Measurements from ENCODE around the gene PHF10. TPM values are rescaled to one million over a fixed set of nuclear protein-coding genes. Genes with fewer than 3 reads are reported as not detected.
"Not testable (repeated sequence)": the region's sequence is repeated elsewhere in the genome, so short reads cannot be mapped to it uniquely, and the experiment has no call there.

PHF10 gene
- total RNA-seq: 63.1 and 64.2 TPM in 2 replicates

DNA sequence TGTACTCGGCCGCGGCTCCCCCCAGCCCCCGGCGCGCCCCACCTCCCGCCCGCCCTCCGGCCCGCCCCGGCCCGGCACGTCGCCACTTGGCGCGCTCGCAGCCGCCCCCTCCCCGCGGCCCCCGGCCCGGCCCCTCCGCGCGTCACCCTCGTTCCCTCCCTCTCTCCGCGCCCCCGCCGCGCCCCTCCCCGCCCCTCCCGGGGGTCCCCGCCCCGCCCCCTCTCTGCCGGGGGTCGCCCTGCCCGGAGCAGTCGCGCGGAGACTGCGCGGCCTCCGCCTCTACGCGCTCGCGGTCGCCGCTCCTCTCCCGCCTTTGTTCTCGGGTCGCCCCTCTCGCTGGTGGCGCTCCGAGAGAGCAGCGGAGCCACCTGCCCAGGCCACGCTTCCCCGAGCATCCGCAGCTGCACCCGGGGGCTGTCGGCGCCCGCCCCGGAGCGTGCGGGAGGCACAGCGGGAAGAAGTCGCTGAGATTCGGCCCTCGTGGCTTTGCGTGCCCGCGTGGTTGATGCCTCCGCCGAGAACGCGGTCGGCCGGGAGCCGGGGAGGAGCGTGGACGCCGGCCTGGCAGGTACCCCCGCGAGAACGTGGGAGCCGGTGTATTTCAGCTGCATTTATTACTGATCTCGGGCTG is at the start of gene PHF10:
Gene PHF10 (minus strand): TSS at position 7 of the 631 bp plus-strand sequence. CDS start 569 bp downstream, outside the sequence.
- intact Hi-C loops (cut with micrococcal nuclease): loop anchor here (1.0 to 5.0 kb wide), 2 partner anchors 192 to 830 kb away; partner anchors contain the start of gene TBP

DNA sequence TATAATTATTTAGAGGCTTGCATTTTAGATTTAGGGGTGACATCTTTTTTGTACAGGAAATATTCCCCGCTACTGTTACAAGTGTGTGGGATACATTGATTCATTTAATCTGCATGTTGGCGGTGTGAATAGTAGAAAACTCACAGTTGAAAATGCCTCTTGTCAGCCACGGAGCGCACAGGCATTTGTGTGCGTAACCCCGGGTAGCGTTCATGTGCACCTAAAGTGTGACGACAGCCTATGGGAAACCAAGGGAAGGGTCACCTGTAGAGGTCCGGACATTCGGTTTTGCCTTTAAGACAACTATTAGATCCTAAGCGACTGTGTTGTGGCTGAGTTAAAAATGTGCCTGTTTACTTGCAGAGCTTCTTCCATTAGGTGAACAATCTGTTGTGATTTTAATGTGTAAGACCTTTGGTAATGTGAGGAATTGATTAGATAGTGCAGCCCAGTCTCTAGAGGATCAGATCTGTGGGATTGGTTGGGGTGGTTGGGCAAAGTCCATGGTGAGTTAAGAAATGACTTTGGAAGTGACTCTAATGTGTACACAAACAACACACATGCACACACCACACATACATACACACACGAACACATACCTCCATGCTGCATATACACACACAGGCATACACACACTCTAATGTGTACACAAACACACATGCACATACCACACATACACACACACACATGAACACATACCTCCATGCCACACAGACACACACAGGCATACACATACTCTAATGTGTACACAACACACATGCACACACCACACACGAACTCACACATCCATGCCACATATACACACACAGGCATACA is 42.8 kb upstream of the PHF10 start:
- intact Hi-C loops (cut with micrococcal nuclease): no loop called here

- intact Hi-C loops (cut with micrococcal nuclease): no loop called here
Observed at GRCh38 chr6:169766232-169766631, 41.9 kb upstream of the PHF10 start.

GRCh38 chr6:169765789-169766188 is 41.5 kb upstream of the PHF10 start:
- intact Hi-C loops (cut with micrococcal nuclease): not testable (repeated sequence)

DNA sequence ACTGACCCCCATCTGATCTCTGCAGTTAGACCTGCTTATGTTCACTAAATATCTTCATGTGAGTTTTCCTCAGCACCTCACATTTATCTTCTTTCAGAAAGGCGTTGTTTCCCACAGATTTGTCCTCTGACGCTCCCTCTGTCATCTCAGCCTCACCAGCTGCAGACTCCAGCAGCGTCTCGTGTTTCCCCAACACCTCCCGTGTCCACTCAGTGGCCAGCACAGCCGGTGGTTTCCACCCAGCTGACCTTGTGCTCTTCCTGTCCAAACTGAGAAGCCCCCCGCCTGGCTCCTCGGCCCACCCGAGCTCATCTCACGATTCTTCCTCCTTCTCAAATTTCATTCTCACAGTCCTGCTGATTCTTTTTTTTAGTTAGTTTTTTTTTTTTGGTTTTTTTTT is 39.6 kb upstream of the PHF10 start:
- intact Hi-C loops (cut with micrococcal nuclease): no loop called here

DNA sequence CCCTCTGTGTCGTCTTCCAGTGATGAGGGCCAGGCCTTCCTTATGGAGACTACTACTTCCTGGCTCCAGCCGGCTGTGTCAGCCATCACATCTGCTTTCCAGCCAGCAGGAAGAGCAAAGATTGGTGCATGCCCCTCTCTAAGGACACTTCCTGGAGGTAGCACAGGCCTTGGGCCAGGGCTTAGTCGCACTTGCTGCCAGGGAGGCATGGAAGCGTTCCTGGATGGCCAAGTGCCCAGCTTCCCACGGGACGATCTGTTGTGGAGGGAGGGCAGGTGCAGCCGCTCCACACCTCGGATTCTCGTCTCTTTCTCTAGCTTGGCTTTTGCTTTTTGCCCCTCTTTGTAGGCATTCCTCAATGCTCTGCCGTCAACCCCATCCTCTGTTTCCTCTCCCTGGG is 39.0 kb upstream of the PHF10 start:
- intact Hi-C loops (cut with micrococcal nuclease): no loop called here

DNA sequence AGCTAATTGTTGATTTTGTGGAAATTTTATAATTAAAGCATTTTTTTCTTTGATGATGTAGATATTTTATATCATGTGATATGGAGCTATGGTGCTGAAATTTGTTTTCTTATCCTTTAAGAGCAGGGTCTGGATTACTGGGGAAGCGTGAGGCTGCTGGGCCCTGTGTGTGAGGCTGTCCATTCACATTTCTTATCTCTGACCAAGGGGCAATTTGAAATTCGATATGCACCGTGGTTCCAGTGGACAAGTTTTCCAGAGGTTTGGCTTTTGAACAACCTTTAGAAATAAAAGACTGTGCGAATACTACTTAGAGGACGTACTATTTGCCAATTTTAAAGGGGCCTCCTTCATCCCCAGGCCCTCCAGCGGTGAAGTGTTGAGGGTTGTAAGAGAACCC is 30.9 kb upstream of the PHF10 start:
- intact Hi-C loops (cut with micrococcal nuclease): no loop called here

DNA sequence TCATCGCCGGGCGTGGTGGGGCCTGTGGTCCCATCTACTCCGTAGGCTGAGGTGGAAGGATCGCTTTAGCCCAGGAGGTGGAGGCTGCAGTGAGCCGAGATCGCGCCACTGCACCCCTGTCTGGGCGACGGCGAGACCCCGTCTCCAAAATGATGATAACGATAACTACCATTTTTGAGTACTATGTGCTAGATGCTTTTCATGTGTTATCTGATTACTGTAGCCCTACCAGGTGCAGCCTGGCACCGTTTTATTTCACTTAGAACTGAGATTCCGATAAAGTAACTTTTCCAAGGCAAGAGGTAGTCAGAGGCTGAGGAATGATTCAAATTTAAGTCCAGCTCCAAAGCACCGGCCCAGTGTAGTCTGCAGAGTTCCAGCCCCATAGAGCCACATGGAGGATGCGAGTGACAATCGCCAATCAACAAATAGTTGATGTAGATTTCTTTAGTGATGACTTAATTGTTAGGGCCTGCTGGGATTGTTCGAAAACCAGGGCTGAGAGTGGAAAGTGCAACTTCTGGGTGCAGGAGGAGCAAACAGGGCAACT is 27.8 kb upstream of the PHF10 start:
- intact Hi-C loops (cut with micrococcal nuclease): no loop called here

DNA sequence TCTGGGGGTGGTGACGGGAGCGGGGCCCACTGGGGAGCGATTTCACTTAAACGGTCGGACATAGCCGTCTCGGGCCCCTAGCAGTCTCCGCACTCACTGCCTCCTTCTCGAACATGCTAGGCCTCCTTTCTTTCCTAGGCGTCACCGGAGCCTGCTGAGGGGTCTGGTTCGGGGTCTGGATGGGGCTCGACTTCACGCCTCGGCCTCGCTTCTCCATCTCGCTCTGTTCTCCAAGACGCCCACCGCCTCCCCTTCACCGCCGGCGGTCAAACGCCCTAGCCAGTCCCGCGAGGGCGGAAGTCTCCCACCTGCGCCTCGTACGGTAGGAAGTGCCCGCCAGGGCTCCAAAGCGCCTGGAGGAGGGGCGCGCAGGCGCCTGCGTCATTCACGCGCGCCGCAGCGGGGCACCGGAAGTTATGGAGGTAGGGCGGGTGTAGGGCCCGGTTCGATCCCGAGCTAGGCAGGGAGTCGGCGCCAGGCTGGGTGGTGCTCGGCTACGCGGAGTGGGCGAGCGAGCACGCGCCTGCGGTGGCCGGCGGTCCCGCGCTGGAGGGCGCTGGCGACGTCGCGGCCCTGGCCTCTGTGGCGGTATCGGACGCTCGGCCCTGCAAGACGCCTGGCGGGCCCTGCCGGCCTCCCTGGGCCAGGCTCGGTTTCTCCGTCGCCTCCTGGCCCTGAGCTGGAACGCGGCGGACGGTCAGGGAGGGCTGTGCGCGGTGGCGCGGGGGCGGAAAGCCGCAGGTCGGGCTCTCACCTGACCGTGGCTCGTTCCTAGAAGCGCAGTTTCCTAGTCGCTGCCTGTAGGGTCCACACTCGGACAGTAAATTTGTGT is 27.2 kb upstream of the PHF10 start, which contains the start of the genes DYNLT2 and ERMARD:
Gene DYNLT2 (minus strand): TSS at position 331 of the 832 bp plus-strand sequence. CDS start 114 bp downstream, at position 217.
Gene ERMARD (plus strand): TSS at position 381 of the 832 bp plus-strand sequence. CDS start 36 bp downstream, at position 417.
- intact Hi-C loops (cut with micrococcal nuclease): loop anchor here (1.0 to 2.0 kb wide), 6 partner anchors 28 to 833 kb away; partner anchors contain the start of genes C6orf120, PDCD2, TBP and WDR27

- intact Hi-C loops (cut with micrococcal nuclease): no loop called here
Observed at GRCh38 chr6:169746556-169746955, 22.3 kb upstream of the PHF10 start.

- intact Hi-C loops (cut with micrococcal nuclease): no loop called here
Observed at GRCh38 chr6:169745405-169745804, 21.1 kb upstream of the PHF10 start.

- intact Hi-C loops (cut with micrococcal nuclease): no loop called here
Observed at GRCh38 chr6:169741344-169741743, 17.0 kb upstream of the PHF10 start.

DNA sequence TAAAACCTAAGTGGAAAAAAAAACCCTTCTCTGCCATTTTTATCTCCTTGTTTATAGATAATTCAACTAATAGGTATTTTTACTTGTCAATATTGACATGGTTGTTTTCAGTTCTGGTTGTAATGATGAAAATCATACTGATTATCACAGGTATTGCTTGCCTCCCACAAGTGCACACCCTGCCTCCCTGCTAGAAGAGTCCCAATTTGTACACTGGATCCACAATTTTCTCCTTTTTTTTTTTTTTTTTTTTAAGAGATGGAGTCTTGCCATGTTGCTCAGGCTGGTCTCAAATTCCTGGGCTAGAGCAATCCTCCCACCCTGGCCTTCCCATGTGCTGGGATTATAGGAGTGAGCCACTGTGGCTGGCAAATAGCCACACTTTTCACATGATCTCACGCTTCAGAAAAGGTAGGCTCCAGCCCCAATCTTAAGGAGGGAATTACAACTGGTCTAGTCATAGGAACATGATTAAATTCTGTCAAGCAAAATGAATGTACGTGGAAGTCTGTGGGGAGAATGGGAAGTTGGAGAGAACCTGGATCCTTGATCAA is 14.8 kb upstream of the PHF10 start:
- intact Hi-C loops (cut with micrococcal nuclease): no loop called here

DNA sequence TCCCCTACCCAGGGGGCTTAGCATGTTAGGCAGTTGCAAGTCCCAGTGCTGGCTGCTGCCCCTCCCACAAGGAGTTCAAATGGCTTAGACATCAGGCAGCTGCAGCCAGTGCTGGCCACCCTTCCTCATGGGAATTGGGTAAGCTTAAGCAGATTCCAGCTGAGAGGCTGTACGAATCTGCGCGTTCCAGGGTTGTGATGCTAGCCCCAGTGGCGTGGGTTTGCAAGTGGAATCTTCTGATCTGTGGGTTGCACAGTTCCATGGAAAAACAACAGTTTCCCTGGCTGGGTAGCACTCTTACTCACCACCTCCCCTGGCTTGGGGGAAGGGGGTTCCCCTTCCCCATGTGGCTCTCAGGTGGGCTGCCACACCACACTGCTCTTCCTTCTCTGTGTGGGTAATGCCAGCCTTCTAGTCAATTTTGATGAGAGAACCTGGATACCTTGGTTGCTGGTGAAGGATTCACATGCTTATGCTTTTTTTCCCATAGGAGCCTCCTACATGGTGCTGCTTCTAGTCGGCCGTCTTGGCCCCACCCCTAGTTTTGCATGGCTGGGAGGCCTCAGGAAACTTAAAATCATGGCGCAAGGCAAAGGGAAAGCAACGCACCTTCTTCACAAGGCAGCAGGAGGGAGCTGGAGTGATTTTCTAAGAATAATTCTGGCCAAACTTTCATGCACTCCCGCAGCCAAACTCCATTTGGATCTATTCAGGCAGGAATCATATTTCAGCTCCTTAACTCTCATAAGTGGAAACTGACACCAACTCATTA is 14.1 kb upstream of the PHF10 start:
- intact Hi-C loops (cut with micrococcal nuclease): no loop called here

GRCh38 chr6:169729961-169730360 is 5.7 kb upstream of the PHF10 start:
- intact Hi-C loops (cut with micrococcal nuclease): no loop called here

DNA sequence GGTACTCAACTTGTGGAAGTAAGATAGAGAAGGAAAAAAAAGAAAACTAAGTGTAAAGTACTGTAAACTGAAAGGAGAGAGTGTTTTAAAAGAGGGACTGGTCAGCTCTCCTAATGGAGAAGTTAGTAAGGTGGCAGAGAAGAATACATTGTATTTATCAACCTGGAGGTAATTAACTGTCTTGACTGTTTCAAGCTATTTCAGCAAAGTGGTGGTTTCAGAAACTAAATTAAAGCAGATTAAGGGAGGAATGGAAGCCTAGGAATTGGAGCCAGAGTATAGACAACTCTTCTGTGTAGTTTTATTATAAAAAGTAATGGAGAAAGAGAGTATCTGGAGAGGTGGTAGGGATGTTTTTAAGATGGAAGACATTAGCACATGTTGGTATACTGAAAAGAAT is 2.7 kb upstream of the PHF10 start:
- intact Hi-C loops (cut with micrococcal nuclease): no loop called here

- intact Hi-C loops (cut with micrococcal nuclease): no loop called here
Observed at GRCh38 chr6:169726049-169726400, 1.7 kb upstream of the PHF10 start.

DNA sequence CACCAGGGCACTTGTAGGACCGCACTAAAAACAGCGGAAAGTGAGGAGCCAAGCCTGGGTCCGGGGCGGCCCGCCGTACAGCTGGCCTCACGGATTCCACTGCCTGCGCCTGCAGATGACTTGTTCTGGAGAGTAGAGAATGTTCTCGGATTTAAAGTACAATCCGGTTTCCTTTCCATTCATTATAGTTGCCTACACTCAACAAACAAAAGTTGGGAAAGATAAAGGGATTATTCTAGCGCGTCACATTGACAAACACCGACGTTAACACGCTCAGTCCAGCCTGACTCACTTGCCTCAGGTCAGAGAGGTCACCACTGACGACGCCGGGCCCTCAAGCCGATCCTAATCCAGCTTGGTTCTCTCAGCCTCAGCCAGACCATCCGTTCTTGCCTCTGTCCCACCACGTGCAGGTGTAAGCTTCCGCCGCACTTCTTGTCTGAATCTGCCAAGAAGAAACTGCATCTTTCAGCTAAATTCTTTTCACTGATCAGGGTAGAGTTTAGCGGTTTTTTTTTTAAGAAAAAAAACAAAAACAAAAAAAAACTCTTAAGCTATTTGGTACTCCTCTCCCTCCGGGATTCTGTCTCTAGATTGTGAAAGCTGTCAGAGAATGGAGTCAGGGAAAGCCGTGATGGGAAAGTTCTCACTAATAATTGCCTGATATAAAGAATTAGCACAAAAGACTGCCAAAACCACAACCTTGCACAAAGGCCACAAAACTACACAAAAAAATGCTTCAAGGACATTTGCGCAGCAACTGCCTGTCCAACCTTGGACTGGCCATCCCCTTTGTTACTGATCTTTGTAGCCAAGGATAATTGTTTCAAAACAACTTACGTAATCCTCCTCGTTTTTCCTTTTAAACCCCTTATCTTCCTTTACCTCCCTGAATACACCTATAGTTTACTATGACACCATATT is 1.1 kb upstream of the PHF10 start:
- intact Hi-C loops (cut with micrococcal nuclease): no loop called here

- intact Hi-C loops (cut with micrococcal nuclease): loop anchor here (1.0 to 5.0 kb wide), 5 partner anchors 22 to 830 kb away; partner anchors contain the start of genes C6orf120, DYNLT2, ERMARD and TBP
Observed at GRCh38 chr6:169723991-169724493, 258 bp downstream of the PHF10 start.
